Epidermal melanocyte (primary cell): ENCODE measurements around the gene LRMDA.

Experiments
- DNase-seq: peaks from one replicate; pipeline ENCODE4 v3.0.0; 2011; ENCODE audit warnings: low spot score; ENCODE audit not compliant: insufficient read length

LRMDA gene

DNA sequence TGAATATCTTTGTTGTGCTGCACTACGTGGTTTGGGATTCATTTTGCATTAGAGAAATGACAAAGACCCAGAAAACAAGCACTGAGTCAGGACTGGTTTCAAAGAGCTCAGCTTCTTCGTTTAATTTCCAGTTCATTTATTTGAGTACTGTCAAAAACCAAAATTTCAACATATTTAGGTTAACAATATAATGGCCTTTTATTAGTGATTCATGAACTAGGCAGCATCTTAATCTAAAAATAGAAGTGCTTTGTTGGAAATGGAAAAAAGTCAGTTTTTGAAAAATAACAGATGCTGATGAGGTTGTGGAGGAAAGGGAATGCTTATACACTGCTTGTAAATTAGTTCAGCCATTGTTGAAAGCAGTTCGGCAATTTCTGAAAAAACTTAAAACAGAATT is 856.4 kb downstream of the LRMDA start:
- no peak for DNase-seq

DNA sequence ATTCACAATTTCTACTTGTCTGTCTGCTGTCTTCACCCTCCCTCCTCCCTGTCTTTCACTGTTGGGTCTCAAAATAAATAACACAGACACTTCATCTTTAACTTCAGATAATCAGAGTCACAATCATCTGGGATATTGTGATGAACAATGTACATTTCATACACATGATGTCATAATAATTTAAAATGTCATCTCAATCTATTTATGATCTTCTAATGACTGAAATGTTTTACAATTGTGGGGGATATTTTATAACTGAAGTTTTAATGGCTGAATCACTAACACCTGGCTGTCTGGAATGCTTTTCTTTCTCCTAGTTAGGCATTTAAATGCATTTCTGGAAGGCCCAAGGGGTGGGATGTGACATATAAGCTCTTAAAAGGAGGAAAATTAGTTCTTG is 859.8 kb downstream of the LRMDA start:
- no peak for DNase-seq

DNA sequence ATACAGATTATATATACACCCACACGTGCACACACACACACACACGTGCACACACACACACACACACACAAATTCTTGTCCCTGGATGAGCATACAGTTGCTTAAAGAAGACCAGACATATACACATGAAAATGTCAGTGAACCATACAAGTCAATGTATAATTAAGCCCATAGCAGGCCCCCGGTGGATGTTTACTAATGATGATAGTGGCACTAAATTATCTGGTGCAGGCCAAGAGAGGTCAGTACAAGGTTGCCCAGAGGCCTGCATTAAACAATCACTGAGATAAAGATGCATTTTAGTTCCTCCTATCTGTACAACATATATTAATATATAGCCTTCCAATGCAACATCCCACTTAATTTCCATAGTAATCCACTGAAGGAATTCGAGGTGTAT is 860.5 kb downstream of the LRMDA start:
- no peak for DNase-seq

DNA sequence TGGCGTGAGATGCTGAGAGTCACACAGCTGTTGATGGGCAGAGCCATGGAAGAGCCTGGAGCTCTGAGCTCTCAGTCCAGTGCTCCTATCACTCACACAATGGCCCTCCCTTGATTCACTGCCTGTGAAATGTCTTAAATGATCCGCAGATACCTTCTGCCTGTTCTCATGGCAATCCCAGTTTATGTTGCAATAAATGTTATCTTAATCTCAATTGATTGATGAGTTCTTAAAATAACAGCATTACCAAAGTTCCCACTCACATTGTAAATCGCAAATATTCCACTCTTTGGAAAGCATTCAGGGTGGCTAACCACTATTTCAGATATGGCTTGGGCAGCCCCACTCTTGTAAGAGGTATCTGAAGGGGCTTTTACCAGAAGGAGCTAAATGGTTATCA is 865.5 kb downstream of the LRMDA start:
- DNase-seq = no peak

DNA sequence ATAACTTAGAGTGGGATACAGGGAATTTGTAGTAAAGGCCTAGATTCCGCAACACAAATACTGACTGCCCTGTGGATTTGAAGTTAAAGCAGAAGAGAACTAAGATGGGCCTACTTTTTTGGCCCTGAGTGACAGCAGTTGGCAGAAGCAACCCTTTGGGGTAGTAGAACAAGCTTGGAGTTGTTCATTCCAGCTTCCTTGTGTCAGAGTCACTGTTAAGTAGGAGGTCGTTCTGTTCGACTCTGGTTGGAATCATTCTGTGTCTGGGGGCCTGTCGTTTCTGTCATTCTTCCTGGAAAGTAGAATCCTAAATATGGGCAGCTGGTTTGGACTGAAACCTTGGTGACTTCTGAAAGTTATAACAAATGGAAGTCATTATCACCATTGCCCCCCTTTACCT is 865.9 kb downstream of the LRMDA start:
- DNase-seq = no peak

DNA sequence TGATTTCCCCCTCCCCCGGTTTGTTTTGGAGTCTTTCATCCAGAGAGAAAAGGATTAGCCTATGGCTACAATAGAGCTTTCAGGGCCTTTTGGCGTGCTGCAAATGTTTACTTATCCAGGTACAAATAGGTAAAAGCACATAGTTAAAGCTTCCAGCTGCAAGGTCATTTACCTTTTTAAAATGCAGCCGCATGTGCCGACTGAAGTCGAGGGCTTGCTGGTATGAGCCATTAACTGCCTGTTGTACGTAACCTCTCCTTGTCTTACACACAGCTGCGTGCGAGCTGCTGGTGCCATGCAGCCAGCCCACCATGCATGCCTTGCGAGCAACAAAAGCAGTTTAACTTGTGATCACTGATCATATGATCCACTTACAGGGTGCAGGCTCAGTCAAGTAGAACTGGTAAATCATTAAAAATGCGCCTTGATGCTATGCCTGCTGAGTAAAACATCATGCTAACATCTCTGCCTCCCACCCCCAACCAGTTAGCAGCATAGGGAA is 866.4 kb downstream of the LRMDA start:
- no peak for DNase-seq

DNA sequence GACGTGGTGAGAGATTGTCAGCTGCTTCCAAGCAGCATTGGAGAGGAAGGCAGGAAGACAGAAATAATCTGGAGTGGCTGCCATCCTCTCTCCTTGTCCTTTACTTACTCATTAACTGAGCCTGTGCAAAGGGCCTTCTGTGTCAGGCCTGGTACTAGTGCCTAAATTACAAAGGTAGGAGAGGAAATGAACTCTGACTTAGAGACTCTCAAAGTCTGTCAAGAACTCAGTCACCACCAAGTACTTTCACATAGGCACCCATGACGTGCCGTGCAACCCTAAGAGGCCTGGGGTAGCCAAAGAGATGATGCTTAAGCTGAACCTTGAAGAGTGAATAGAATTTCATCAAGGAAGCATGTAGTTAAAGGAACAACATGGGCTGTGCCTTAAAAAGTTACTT is 866.9 kb downstream of the LRMDA start:
- no peak for DNase-seq

DNA sequence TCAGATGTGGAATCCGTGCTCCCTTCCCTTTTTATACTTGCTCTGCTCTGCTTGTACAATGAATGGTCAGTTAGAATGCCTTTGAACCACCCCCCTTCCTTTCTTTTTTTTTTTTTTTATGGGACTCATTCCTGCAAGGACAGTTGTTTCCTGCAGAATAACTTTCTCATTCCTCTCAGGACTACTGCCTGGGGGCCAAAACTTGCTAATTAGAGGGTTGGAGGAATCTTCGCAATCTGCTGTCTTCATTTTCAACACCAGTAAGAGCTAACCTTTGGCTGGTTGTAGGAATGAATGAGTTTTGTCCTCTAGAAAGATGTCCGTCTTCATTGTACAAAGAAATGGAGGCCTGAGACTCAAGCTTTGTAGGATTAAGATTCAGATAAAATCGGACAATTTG is 868.1 kb downstream of the LRMDA start:
- no peak for DNase-seq

DNA sequence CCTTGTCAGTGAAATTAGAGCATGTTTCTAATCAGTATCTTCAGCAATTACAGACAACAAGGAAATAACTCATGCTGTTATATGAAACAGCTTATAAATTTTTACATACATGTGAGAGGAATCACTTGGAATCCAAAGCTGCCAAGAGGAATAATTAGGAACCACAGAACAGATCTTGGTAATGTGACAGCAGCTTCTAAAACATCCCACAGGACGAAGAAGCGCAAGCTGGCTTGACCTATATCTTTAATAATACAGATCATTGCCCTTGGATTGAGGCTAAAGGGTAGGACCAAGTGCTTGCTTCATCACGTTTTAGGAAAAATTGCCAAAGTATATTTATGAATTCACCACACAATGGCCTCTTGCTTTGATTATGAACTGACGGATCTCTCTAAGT is 869.8 kb downstream of the LRMDA start:
- no peak for DNase-seq

DNA sequence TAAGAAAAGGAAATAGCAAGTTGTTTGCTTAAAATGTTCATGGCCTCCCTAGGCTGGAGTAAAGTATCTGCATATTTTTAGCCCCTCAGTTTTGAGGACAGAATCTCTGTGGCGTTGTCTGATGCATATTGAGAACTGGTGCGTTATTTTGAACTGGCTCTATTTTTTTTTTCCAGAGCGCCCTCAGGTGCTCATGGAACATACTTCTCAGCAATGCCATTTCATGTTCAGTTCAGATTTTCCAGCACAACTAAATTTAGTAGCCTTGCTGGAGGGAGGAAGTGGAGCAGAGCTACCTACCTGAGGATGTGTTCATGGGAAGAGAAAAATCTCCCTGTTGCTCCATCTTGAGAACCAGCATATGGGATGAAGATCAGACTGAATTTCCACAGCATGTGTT is 870.5 kb downstream of the LRMDA start:
- no peak for DNase-seq

DNA sequence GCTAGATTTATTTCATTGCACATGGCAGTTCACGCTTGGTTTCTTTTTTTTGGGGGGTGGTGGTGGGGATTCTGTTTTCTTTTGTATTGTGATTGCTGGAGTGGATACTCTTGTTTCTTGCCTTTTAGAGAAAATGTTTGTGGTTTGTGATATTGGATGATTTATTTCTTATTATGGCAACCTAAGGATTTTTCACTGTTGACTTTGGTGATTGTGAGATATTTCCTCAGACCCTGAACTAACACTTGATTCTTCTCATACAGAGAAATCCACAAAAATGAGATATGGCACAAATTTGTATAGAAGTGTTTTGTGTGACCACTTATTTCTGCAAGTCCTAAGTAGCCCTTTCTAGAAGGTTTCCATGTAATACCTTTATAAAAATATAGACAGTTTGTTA is 871.1 kb downstream of the LRMDA start:
- DNase-seq = no peak

DNA sequence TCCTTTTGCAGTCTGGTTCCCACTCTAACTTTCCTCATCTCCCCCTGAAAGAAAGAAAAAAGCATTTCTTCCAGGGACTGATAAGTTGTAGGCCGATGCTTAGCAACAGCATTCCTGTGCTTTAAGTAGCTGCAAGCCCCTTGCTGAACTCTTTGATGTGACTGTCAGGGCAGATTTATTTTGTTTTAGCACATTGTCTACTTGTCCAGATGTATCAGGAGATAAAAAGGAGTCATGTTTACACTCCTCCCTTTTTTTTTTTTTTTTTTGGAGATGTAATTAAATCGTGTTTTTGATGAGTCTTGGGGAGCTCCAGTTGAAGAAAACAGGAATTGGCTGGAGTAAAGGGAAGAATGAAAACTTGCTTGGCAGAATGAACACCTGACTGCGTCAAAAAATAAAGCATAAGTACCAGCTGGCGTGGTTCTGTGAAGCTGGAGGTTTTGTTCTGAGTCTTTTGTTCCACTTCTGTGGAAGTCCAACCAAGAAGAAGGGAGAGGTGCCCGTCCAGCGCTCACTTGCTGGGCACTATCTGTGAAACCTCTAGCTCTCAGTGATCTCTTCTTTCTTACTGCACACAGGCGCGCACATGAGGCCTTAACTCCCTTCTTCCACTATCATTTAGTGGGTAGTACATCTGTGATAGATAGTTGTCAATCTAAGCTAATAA is 871.7 kb downstream of the LRMDA start:
- DNase-seq = no peak

DNA sequence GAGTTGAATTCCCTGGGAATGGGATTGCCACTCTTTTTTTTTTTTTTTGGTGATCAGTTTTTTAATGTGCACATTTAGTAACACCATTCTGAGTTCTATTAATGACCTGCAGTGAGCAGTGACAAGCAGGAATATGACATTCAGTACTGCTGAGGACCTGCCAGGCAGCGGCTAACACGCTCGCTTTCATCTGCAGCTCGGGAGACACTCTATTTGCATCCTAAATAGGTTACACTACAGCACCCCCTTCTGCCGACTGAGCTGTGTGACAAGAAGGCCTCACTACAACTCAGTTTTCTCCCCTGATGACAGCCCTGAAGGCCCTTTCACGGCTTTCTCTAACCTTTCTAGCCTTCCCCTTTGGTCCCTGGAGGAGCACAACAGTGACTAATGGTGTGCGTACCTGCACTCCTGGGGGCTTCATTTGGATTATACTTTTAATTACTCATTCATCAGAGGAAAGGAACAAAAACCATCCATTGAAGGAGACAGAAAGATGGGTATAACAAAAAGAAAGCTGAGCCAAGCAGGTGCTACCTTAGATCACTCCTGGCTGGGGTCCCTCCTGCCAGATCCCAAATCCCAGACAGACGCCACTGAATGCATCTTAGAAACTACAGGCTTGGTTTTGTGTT is 872.4 kb downstream of the LRMDA start:
- DNase-seq = no peak

DNA sequence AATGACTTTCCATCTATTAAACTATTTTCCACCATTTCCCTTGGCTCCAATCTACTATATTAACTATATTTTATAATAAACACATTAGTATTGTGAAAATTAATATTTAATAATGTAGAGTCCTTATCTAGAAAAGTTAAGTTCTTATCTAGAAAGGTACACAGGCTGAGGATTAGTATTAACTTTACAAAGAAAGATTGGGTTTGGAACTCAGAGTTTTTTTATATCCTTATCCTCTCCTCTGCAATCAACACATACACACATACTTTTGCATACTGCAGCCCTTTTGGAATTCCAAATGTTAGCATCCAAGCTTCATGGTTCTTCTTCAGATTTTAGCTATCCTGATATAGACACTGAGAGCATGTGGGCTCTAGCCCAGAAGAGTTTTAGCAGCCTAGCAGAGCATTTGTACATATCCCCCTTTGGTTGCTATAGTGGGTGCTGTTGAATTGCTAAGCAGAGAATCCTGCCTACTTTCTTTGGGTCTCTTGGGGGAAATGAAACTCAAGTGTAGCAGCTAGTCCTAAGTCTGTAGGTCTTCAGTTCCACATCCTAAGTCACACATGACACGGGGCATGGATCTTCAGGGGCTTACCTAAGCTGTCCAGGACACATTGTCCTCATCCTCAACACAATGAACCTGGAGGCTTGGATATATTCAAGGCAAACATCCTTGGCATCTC is 874.6 kb downstream of the LRMDA start:
- no peak for DNase-seq

DNA sequence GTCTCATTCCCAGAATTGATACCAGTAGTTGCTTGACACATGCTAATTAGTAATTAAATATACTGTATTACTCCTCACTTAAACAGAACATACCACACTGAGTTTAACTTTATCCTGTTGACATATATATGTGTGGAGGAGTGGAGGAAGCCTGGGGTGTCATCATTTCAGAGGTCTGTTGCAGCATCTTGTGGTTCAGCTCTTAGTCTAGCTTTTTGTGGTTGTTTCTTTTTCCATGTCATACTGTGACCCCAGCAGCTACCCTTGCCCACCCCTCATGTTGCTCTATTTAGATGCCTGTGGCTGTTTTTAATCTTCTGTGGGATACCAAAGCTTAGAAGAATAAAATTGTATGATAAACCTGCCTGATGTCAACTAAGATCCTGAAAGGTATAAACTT is 875.4 kb downstream of the LRMDA start:
- no peak for DNase-seq

DNA sequence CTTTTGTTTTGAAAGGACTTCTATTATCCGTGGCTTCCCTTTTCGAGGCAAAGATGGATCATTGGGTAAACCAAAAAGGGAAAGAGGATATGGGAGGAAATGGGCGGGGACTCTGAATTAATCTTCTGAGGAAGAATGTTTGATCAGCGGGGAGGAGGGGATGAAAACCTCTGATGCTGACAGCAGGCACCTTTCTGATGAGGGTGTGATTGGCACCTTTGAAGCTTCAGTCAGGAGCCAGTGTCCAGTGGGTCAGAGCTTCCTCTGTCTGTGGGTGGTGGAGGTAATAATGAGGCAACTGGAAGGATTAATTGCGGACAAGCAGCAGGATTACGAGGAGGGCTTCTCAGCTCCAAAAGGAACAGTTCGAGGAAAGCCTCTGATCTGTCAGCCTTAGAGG is 877.6 kb downstream of the LRMDA start:
- DNase-seq = no peak

DNA sequence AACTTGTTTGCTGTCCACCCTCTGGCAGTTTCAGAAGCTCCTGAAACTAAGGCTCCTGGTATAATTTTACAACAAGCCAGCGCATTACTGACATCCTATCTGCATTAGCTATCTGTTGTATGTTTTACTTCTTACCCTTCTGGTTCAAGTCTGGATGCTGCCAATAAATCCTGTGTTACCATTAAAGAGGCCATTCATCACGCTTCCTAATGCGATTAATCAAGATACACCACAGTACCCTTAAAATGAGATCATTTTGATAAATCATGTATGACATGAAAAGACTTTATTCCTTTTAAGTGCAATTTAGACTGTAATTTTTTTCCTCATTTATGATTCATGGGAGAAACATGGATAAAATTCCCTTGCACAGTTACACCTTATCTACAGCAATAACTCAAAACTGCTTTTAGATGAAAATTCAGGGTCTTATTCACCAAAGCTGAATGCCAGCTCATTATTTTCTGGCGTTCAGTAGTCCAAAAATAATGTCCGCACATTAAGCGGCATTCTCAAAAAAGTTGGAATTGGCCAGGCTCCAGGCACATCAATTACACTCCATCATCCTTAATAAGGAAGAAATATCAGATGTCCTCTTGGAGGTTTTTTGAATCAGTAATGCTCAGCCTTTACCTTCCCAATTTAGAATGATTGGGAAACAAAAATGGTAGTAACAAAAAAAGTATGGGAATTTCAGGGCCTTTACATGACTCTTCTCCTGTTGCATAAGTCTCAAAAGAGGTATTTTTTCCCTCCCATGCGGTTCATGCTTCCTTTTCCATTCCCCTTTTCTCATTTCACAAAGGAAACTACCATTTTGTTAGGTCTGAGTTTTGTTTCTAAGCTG is 878.5 kb downstream of the LRMDA start:
- DNase-seq = no peak

DNA sequence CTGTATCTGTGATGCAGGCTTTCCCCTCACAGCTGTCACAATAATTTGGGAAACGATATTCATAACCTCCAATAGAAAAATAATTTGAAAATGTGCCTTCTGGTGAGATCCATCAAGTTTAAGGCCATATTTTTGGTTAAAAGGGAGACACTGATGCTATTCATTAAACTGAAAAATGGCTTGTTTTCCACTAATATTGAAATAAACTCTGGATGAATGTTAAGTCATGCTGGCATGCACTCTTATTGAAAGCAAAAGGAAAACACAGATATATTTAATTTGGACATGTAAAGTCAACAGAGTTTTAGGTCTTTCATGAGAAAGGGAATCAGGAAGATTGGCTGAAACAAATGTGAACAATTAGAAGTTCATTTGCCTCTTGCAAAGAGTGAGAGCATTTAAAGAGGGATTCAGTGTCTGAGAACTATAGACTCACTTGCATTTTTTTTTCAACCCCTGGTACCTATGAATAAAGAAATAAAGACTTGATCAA is 879.2 kb downstream of the LRMDA start:
- DNase-seq = no peak

DNA sequence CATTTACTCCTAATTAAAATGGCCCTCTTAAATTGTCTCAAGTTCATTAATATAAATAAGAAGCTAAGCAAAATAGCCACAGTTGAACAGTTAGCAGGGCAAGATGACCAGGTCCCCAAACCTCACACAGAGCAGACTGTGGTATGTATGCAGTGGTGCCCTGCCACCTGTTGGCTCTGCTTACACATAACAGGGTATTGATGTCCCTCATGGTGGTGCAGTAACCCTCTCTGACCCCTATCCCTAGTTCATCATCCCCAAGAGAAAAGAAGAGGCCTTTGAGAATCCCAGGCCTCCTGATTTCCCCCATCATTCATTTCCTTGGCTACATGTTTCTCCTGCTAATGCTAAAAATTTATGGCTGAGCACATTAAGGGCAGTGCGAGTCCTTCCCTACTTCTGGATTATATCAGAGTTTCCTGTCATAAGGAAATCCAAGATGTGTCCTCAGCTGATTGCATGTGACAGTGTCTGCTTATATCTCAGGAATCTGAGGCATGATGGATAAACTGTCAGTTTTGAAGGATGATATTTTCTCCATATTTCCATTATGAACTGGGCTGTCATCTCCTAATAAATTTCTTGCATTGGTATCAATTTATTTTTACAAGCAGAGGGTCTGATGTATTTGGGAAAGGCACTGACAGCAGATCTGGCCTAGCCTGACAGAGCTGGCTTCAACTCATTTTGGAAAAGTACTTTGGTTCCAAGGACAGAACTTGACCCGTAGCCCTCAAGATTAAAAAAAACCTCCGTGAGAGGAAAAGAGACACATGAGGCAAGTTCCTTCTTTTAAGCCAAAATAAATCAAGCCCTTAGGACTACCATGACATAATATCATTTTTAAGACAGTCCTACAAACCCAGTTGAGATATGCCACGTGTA is 880.6 kb downstream of the LRMDA start:
- no peak for DNase-seq

DNA sequence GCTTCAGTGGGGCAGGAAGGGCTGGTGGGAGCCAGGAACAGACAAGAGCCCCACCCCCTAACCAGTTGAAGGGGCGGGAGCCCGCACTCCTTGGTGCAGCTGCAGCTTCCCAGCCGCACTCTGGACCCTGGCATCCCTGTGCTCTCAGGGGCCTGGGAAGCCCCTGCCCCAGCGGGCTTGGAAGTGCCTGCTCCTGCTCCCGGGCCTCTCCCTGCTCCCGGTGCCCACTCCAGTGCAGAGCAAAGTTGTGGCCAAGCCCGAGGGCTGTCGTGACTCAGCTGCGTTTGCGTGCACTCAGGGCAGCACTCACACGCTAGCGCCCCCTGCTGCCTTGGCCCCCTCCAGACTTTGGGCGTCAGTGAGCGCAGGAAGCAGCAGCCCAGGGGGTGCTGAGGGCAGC is 883.8 kb downstream of the LRMDA start:
- DNase-seq = no peak

DNA sequence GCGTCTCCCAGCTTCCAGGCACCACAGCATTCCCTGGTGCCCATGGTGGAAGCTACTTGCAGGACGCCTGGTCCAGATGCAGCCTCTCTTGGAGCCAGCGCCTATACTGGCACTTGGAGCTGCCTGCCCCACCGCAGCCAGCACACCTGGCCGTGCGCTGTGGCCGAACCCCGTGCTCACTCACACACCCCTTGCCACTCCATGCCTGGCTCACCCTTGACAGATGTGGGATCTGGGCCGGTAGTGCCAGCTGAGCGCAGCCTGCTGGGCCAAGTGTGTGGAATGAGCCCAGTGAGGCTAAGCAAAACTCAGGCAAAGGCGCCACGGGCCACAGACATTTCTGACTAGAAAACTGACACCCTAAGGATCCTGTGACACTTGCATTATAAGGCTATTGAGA is 884.8 kb downstream of the LRMDA start:
- DNase-seq = no peak
